Endothelial cell of umbilical vein (primary cell): ENCODE measurements around the gene PBLD. TPM values are rescaled to one million over a fixed set of nuclear protein-coding genes. Genes with fewer than 3 reads are reported as not detected.

ENCODE experiments used
- BruUV-seq: library from RNA; stranded (reverse); fragments of 400-500 nt; replicated peaks from 2 replicates; lab custom pipeline; 2021; lab: Mats Ljungman, UMichigan
- CTCF ChIA-PET: fragments of 300-600, 350-600 bp; sonication (Branson Sonifier 250); formaldehyde crosslinking; loops from one replicate; lab custom pipeline; 2021; ENCODE audit warnings: antibody characterized with exemption, inconsistent platforms; lab: Charles Lee
- POLR2A ChIA-PET: fragments of 300-600, 350-600 bp; sonication (Branson Sonifier 250); formaldehyde crosslinking; loops from one replicate; lab custom pipeline; 2021; ENCODE audit warnings: antibody characterized with exemption, inconsistent platforms; lab: Charles Lee
- DNase-seq: peaks from one replicate; pipeline ENCODE4 v3.0.0-alpha.2; 2011; ENCODE audit warnings: low read depth, low spot score
- FAIRE-seq: peaks from 2 replicates; lab custom pipeline; 2011; peaks lifted over from hg19 to GRCh38; lab: Jason Lieb, UNC
- H2AFZ ChIP-seq: 2 replicates; pipeline ENCODE4 v1.6.0; 2012; ENCODE audit warnings: low read depth, low read length, control low read depth, inconsistent platforms
- H3K27ac ChIP-seq: 2 replicates; pipeline ENCODE4 v1.5.1; 2011; ENCODE audit warnings: low read depth, mild to moderate bottlenecking, control low read depth, low read length, moderate library complexity; ENCODE audit not compliant: insufficient read depth
- H3K27me3 ChIP-seq, 2 experiments: 2 replicates each; pipeline versions ENCODE4 v1.6.0 to v1.6.1; 2011; ENCODE audit warnings: low read length in 2 of 2, mixed read lengths in 1 of 2; ENCODE audit not compliant: control insufficient read depth in 2 of 2, insufficient read depth in 2 of 2
- H3K36me3 ChIP-seq, 2 experiments: 2 replicates in 1 of 2; 3 replicates in 1 of 2; pipeline ENCODE4 v1.5.1; 2011; ENCODE audit warnings: low read length in 2 of 2, mild to moderate bottlenecking in 1 of 2, moderate library complexity in 1 of 2; ENCODE audit not compliant: control insufficient read depth in 2 of 2, insufficient read depth in 2 of 2; ENCODE audit errors: extremely low read depth in 1 of 2
- H3K4me1 ChIP-seq: 3 replicates; pipeline ENCODE4 v1.5.1; 2011; ENCODE audit warnings: mild to moderate bottlenecking, low read length; ENCODE audit not compliant: control insufficient read depth, insufficient read depth; ENCODE audit errors: extremely low read depth
- H3K4me2 ChIP-seq: 2 replicates; pipeline ENCODE4 v1.6.1; 2011; ENCODE audit warnings: low read length, control low read depth, mixed read lengths; ENCODE audit not compliant: insufficient read depth
- H3K4me3 ChIP-seq, 3 experiments: fragments of 200-600 bp in 1 of 3; sonication (generic), shearing (Covaris generic) in 1 of 3; replicated peaks in 1 of 3; 2 replicates each; pipeline ENCODE4 v1.5.1; 2011 to 2016; ENCODE audit warnings: control low read depth in 3 of 3, low read length in 3 of 3, mild to moderate bottlenecking in 2 of 3, inconsistent platforms in 1 of 3, low read depth in 1 of 3, moderate library complexity in 1 of 3; ENCODE audit not compliant: insufficient read depth in 1 of 3
- H3K79me2 ChIP-seq: 2 replicates; pipeline ENCODE4 v1.6.0; 2012; ENCODE audit warnings: low read length, inconsistent platforms; ENCODE audit not compliant: control insufficient read depth, insufficient read depth
- H3K9ac ChIP-seq: replicated peaks from 2 replicates; pipeline ENCODE3; 2011; ENCODE audit warnings: low read length, control low read depth; ENCODE audit not compliant: insufficient read depth; ENCODE audit errors: extremely low read depth
- H3K9me1 ChIP-seq: replicated peaks from 3 replicates; pipeline ENCODE4 v1.6.0; 2011; ENCODE audit warnings: mild to moderate bottlenecking, low read length; ENCODE audit not compliant: control insufficient read depth, insufficient read depth; ENCODE audit errors: extremely low read depth
- H3K9me3 ChIP-seq: replicated peaks from 2 replicates; pipeline ENCODE4 v1.5.1; 2012; ENCODE audit warnings: low read length, inconsistent platforms; ENCODE audit not compliant: control insufficient read depth, insufficient read depth
- H4K20me1 ChIP-seq: replicated peaks from 2 replicates; pipeline ENCODE3; 2011; ENCODE audit warnings: mild to moderate bottlenecking, low read length; ENCODE audit not compliant: control insufficient read depth, insufficient read depth; ENCODE audit errors: extremely low read depth
- EZH2 ChIP-seq: IDR thresholded peaks from 2 replicates; pipeline ENCODE4 v1.6.1; 2012; ENCODE audit warnings: borderline replicate concordance, low read depth, mild to moderate bottlenecking, moderate library complexity, low read length, inconsistent platforms; ENCODE audit not compliant: severe bottlenecking
- FOS ChIP-seq: IDR thresholded peaks from 2 replicates; pipeline ENCODE4 v1.6.1; 2011; ENCODE audit warnings: mild to moderate bottlenecking, low read length, moderate library complexity, borderline replicate concordance; ENCODE audit not compliant: insufficient read depth
- GATA2 ChIP-seq: IDR thresholded peaks from 2 replicates; pipeline ENCODE4 v1.7.0; 2011; ENCODE audit warnings: low read depth, mild to moderate bottlenecking, moderate library complexity, mixed read lengths, low read length; ENCODE audit not compliant: insufficient read length, insufficient read depth
- JUN ChIP-seq: IDR thresholded peaks from 2 replicates; pipeline ENCODE4 v1.6.1; 2011; ENCODE audit warnings: borderline replicate concordance, low read depth; ENCODE audit not compliant: insufficient read length, insufficient read depth
- MYC ChIP-seq: IDR thresholded peaks from one replicate; pipeline ENCODE4 v1.6.1; 2011; ENCODE audit warnings: mild to moderate bottlenecking, low read depth, low read length
- POLR2A ChIP-seq: IDR thresholded peaks from 2 replicates; pipeline ENCODE4 v1.6.1; 2012; ENCODE audit warnings: low read depth, mild to moderate bottlenecking, control low read depth, low read length
- POLR2AphosphoS5 ChIP-seq: IDR thresholded peaks from 2 replicates; pipeline ENCODE4 v1.6.1; 2012; ENCODE audit warnings: low read depth, mild to moderate bottlenecking, control low read depth, low read length, moderate library complexity; ENCODE audit not compliant: insufficient read depth
- dilution Hi-C: fragments of 300-500 bp; cut with MboI; formaldehyde crosslinking; loops from one replicate; pipeline ENCODE4 v1.15.0; 2019; ENCODE audit warnings: low sequenced_read_pairs; ENCODE audit not compliant: extremely low pct_ligation_motif_present
- intact Hi-C: fragments of 100-400 bp; cut with micrococcal nuclease; formaldehyde crosslinking; loops from one replicate; pipeline ENCODE4 v1.10.0; 2022
- polyA plus RNA-seq, 4 experiments: library from polyadenylated mRNA; depleted of rRNA in 3 of 4; stranded (reverse) in 3 of 4; unstranded in 1 of 4; fragments of >200 nt; gene quantifications; 2 replicates each; pipeline versions ENCODE4 v1.2.1 to v1.2.3, GENCODE V29; 2011 to 2012; ENCODE audit warnings: missing spikeins in 1 of 4
- total RNA-seq: library from RNA; stranded (reverse); gene quantifications from 2 replicates; pipeline ENCODE4 v1.2.3, GENCODE V29; 2021
- TF ChIP-seq, protein P1 (sequence below), 2 donors: IDR thresholded peaks; 1 replicate in 1 of 2; 2 replicates in 1 of 2; pipeline ENCODE4 v1.5.1; 2011; ENCODE audit warnings: low read length in 2 of 2, mild to moderate bottlenecking in 2 of 2, moderate library complexity in 2 of 2, control low read depth in 1 of 2, inconsistent platforms in 1 of 2, low read depth in 1 of 2; ENCODE audit not compliant: insufficient read depth in 1 of 2; ENCODE audit errors: extremely low read depth in 1 of 2
- TF ChIP-seq, protein P2 (sequence below): IDR thresholded peaks from 2 replicates; pipeline ENCODE4 v1.6.1; 2011; ENCODE audit not compliant: insufficient read depth, insufficient read length

Gene PBLD
- total and polyA plus RNA-seq, 2 donors (not counting 3 experiments of a cell fraction or from before 2014, with no cell fraction given): 1.5 to 5.1 TPM

DNA sequence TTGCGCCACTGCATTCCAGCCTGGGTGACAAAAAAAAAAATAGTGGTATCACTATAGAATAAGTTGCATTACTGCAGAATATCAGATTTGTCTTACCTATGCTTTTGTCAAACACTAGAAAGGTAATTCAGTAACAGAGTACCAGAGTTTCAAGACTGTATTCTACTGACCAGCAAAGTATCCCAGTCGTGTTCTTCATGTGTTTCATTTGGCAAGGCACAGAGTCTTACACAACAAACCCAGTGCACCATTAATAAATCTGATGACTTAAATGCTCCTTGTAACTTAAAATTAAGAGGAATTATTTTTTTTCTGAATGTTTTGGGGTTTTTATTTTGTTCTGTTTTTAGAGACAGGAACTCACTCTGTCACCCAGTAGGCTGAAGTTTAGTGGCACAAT lies 34.4 kb upstream of the PBLD start:
- FAIRE-seq: no peak
- dilution Hi-C loops (no loop called here), intact Hi-C loops (no loop called here)
- no TSS peak for BruUV-seq
- no peaks in the 10 kb centered on the region for H4K20me1 ChIP-seq
- ChIA-PET CTCF (no interaction called here), POLR2A (no interaction called here)
- no peaks in the 10 kb centered on the region for H3K4me1 ChIP-seq
- TF ChIP-seq GATA2 (no peak), EZH2 (no peak), POLR2A (no peak), FOS (no peak), MYC (no peak)
- TF ChIP-seq, protein P1, sequence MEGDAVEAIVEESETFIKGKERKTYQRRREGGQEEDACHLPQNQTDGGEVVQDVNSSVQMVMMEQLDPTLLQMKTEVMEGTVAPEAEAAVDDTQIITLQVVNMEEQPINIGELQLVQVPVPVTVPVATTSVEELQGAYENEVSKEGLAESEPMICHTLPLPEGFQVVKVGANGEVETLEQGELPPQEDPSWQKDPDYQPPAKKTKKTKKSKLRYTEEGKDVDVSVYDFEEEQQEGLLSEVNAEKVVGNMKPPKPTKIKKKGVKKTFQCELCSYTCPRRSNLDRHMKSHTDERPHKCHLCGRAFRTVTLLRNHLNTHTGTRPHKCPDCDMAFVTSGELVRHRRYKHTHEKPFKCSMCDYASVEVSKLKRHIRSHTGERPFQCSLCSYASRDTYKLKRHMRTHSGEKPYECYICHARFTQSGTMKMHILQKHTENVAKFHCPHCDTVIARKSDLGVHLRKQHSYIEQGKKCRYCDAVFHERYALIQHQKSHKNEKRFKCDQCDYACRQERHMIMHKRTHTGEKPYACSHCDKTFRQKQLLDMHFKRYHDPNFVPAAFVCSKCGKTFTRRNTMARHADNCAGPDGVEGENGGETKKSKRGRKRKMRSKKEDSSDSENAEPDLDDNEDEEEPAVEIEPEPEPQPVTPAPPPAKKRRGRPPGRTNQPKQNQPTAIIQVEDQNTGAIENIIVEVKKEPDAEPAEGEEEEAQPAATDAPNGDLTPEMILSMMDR (IDR thresholded peaks at IDR 0.05; ENCODE audit: extremely low read depth in 1 of 2, insufficient read depth in 1 of 2, low read depth in 1 of 2, low read length in 2 of 2): no peak
- H3K9me3 ChIP-seq: no peaks in the 10 kb centered on the region
- H2AFZ ChIP-seq: no peak overlapping the region
- H3K4me2 ChIP-seq: no peak overlapping the region
- H3K9me1 ChIP-seq: no peaks in the 10 kb centered on the region
- H3K27ac ChIP-seq: no peak overlapping the region
- H3K4me3 ChIP-seq: no peak overlapping the region
- no peaks in the 10 kb centered on the region for H3K79me2 ChIP-seq
- DNase-seq: no peak
- no peak overlapping the region for H3K9ac ChIP-seq
- H3K36me3 ChIP-seq: peaks cover 5 to 7% of the 10 kb centered on the region in 2 experiments
- H3K27me3 ChIP-seq: no peaks in the 10 kb centered on the region

DNA sequence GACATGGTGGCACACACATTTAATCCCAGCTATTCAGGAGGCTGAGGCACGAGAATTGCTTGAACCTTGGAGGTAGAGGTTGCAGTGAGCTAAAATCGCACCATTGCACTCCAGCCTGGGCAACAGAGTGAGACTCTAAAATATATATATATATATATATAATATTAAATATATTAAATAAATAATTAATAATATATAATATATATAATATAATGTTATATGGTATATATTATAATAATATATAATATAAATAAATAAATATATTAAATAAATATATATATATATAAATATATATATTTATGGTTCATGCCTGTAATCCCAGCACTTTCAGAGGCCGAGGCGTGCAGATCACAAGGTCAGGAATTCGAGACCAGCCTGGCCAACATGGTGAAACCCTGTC lies 33.9 kb upstream of the PBLD start:
- no peaks in the 10 kb centered on the region for H4K20me1 ChIP-seq
- DNase-seq: no peak
- no peaks in the 10 kb centered on the region for H3K4me1 ChIP-seq
- no peaks in the 10 kb centered on the region for H3K9me3 ChIP-seq
- H3K4me3 ChIP-seq: no peak overlapping the region
- H2AFZ ChIP-seq: no peak overlapping the region
- POLR2A ChIA-PET: no interaction called here
- TF ChIP-seq, protein P2, sequence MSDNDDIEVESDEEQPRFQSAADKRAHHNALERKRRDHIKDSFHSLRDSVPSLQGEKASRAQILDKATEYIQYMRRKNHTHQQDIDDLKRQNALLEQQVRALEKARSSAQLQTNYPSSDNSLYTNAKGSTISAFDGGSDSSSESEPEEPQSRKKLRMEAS: no peak
- no peak for TF ChIP-seq EZH2
- no peak for TF ChIP-seq POLR2AphosphoS5
- TF ChIP-seq JUN: no peak
- TF ChIP-seq, protein P1 (IDR thresholded peaks at IDR 0.05; ENCODE audit: extremely low read depth in 1 of 2, insufficient read depth in 1 of 2, low read depth in 1 of 2, low read length in 2 of 2): no peak
- TF ChIP-seq FOS: no peak
- no peak for TF ChIP-seq GATA2
- no peaks in the 10 kb centered on the region for H3K27me3 ChIP-seq
- CTCF ChIA-PET: no interaction called here
- H3K79me2 ChIP-seq: no peaks in the 10 kb centered on the region
- H3K9me1 ChIP-seq: no peaks in the 10 kb centered on the region
- FAIRE-seq: no peak
- no TSS peak for BruUV-seq
- H3K36me3 ChIP-seq: peaks cover 6 to 7% of the 10 kb centered on the region in 2 experiments
- H3K9ac ChIP-seq: no peak overlapping the region
- dilution Hi-C loops: no loop called here
- H3K4me2 ChIP-seq: no peak overlapping the region
- intact Hi-C loops: no loop called here
- no peak overlapping the region for H3K27ac ChIP-seq
